HCT116 (cell line): ENCODE data around the gene NDUFS6. TPM values are rescaled to one million over a fixed set of nuclear protein-coding genes. Genes with fewer than 3 reads are reported as not detected.

Experiments
- ATAC-seq: fragments of 200-7000 bp; cut with Tn5 transposase; 2 replicates; pipeline ENCODE4 v1.9.1; 2020; ENCODE audit warnings: mild to moderate bottlenecking, moderate library complexity
- BruUV-seq: library from RNA; stranded (reverse); fragments of 400-500 nt; replicated peaks from 2 replicates; lab custom pipeline; 2021; lab: Mats Ljungman, UMichigan
- CTCF ChIA-PET: fragments of 300-600 bp; sonication (Branson Sonifier 250); formaldehyde crosslinking; loops from one replicate; lab custom pipeline; 2021; ENCODE audit warnings: antibody characterized with exemption; lab: Charles Lee
- POLR2A ChIA-PET: fragments of 300-600, 350-600 bp; sonication (Branson Sonifier 250); formaldehyde crosslinking; loops from one replicate; lab custom pipeline; 2021; ENCODE audit warnings: antibody characterized with exemption; lab: Charles Lee
- RAD21 ChIA-PET, 2 experiments: fragments of 300-600 bp; sonication (Branson Sonifier 250); formaldehyde crosslinking; loops; one replicate each; lab custom pipeline; 2023; ENCODE audit warnings: low total read pairs in 2 of 2; ENCODE audit not compliant: uncharacterized antibody in 2 of 2, unreplicated experiment in 2 of 2, low non-redundant PET in 1 of 2; lab: Charles Lee
- DNase-seq: peaks from one replicate; pipeline ENCODE4 v3.0.0-alpha.2; 2010; ENCODE audit warnings: low read depth, low spot score
- H2AFZ ChIP-seq: fragments of 200-600 bp; shearing (Covaris generic), sonication (generic); 2 replicates; pipeline ENCODE4 v1.6.1; 2017; ENCODE audit warnings: low read depth, mixed run types, mixed read lengths, antibody characterized with exemption, low read length; ENCODE audit not compliant: poor library complexity, severe bottlenecking
- H3K27ac ChIP-seq: 2 replicates; pipeline ENCODE4 v1.5.1; 2012; ENCODE audit warnings: low read depth, low read length
- H3K27me3 ChIP-seq: fragments of 200-600 bp; sonication (generic); 2 replicates; pipeline ENCODE4 v1.6.1; 2016; ENCODE audit warnings: mixed run types, low read length, mixed read lengths; ENCODE audit not compliant: insufficient read depth
- H3K36me3 ChIP-seq, 2 experiments: fragments of 200-500 bp in 1 of 2; fragments of 200-600 bp in 1 of 2; sonication (Bioruptor generic) in 1 of 2; sonication (generic) in 1 of 2; 2 replicates each; pipeline versions ENCODE4 v1.5.1 to v1.6.1; 2014 to 2016; ENCODE audit warnings: low read length in 2 of 2, inconsistent platforms in 1 of 2, mixed read lengths in 1 of 2, mixed run types in 1 of 2; ENCODE audit not compliant: insufficient read depth in 2 of 2, control insufficient read depth in 1 of 2
- H3K4me1 ChIP-seq, 2 experiments: fragments of 200-600 bp in 1 of 2; sonication (generic) in 1 of 2; 2 replicates each; pipeline versions ENCODE4 v1.5.1 to v1.6.1; 2012 to 2017; ENCODE audit warnings: low read length in 2 of 2, inconsistent platforms in 1 of 2, mild to moderate bottlenecking in 1 of 2, mixed read lengths in 1 of 2, mixed run types in 1 of 2, moderate library complexity in 1 of 2; ENCODE audit not compliant: insufficient read depth in 2 of 2, control insufficient read depth in 1 of 2
- H3K4me2 ChIP-seq: fragments of 200-600 bp; sonication (generic); 2 replicates; pipeline ENCODE4 v1.6.1; 2017; ENCODE audit warnings: mixed run types, low read length, mixed read lengths
- H3K4me3 ChIP-seq, 2 experiments: fragments of 200-600 bp in 1 of 2; sonication (generic) in 1 of 2; replicated peaks in 1 of 2; 2 replicates each; pipeline ENCODE4 v1.5.1; 2011 to 2016; ENCODE audit warnings: low read length in 2 of 2, control low read depth in 1 of 2, low read depth in 1 of 2, mild to moderate bottlenecking in 1 of 2, mixed read lengths in 1 of 2, mixed run types in 1 of 2
- H3K79me2 ChIP-seq: fragments of 200-600 bp; sonication (generic); 2 replicates; pipeline ENCODE4 v1.6.1; 2017; ENCODE audit warnings: mild to moderate bottlenecking, mixed run types, low read length, moderate library complexity, mixed read lengths; ENCODE audit not compliant: insufficient read depth
- H3K9ac ChIP-seq: fragments of 200-600 bp; sonication (generic); 2 replicates; pipeline ENCODE4 v1.6.1; 2016; ENCODE audit warnings: low read length, mixed read lengths
- H3K9me2 ChIP-seq: fragments of 200-600 bp; sonication (generic), shearing (Covaris generic); 2 replicates; pipeline ENCODE4 v1.6.1; 2017; ENCODE audit warnings: mixed run types, mild to moderate bottlenecking, moderate library complexity; ENCODE audit not compliant: insufficient read depth
- H3K9me3 ChIP-seq, 2 experiments: fragments of 200-500 bp in 1 of 2; fragments of 200-600 bp in 1 of 2; sonication (Bioruptor generic) in 1 of 2; sonication (generic) in 1 of 2; 2 replicates each; pipeline ENCODE4 v1.6.1; 2014 to 2017; ENCODE audit warnings: low read length in 2 of 2, mixed read lengths in 2 of 2, inconsistent platforms in 1 of 2, low read depth in 1 of 2, mild to moderate bottlenecking in 1 of 2, mixed run types in 1 of 2, moderate library complexity in 1 of 2; ENCODE audit not compliant: control insufficient read depth in 1 of 2, insufficient read depth in 1 of 2
- H4K20me1 ChIP-seq: fragments of 200-600 bp; sonication (generic), shearing (Covaris generic); 2 replicates; pipeline ENCODE4 v1.6.1; 2017; ENCODE audit warnings: mixed run types, mild to moderate bottlenecking, moderate library complexity; ENCODE audit not compliant: insufficient read depth
- EZH2phosphoT487 ChIP-seq: fragments of 200-600 bp; IDR thresholded peaks from 2 replicates; pipeline ENCODE4 v1.6.1; 2018; ENCODE audit warnings: antibody characterized with exemption, borderline replicate concordance
- FOSL1 ChIP-seq: IDR thresholded peaks from 2 replicates; pipeline ENCODE4 v1.6.1; 2012; ENCODE audit warnings: low read depth
- POLR2AphosphoS5 ChIP-seq: IDR thresholded peaks from 2 replicates; pipeline ENCODE4 v1.6.1; 2011; ENCODE audit warnings: mild to moderate bottlenecking, low read depth, low read length, moderate library complexity
- SIN3A ChIP-seq: IDR thresholded peaks from 2 replicates; pipeline ENCODE4 v1.6.1; 2012; ENCODE audit warnings: low read depth
- ZFX ChIP-seq: fragments of 450-650 bp; IDR thresholded peaks from 2 replicates; pipeline ENCODE4 v1.6.1; 2017
- intact Hi-C: fragments of 100-400 bp; cut with micrococcal nuclease; formaldehyde crosslinking; loops from 2 replicates; pipeline ENCODE4 v1.10.0; 2022
- total RNA-seq: library from RNA; stranded (reverse); gene quantifications from one replicate; pipeline ENCODE4 v1.2.1, GENCODE V29; 2021; ENCODE audit not compliant: unreplicated experiment
- TF ChIP-seq, protein P1 (sequence below): IDR thresholded peaks from 2 replicates; pipeline ENCODE4 v1.6.1; 2012
- TF ChIP-seq, protein P2 (sequence below): IDR thresholded peaks from 2 replicates; pipeline ENCODE4 v1.6.1; 2012; ENCODE audit warnings: low read depth
- TF ChIP-seq, protein P3 (sequence below): IDR thresholded peaks from 2 replicates; pipeline ENCODE4 v1.6.1; 2012

Gene NDUFS6
- total RNA-seq, 1 experiment from 2014 or later: 43.8 TPM

DNA sequence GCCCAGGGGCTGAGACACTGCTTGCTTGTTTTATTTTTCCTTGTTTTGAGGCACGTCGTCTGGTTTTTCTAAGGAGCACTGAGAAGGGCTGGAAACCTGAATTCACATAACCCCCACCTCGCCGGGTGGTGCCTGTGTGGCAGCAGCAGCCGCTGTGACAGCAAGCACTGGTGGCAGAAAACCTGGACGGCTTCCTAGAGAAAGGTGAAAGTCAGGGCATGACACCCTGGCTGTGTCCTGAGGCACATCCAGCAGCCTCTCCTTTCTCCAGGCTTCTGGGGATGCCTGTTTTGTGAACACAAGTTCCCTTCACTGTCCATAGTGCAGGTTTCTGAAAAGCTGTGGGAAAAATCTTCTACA, 30.8 kb upstream of the NDUFS6 start:
- Histone ChIP-seq H3K36me3 (no peaks in the 10 kb centered on the region), H2AFZ (no peak overlapping the region), H3K4me1 (no peaks in the 10 kb centered on the region), H3K27me3 (peaks cover 7% of the 10 kb centered on the region; the same call in 1 of the 2 replicates), H3K4me2 (no peak overlapping the region), H3K4me3 (no peak overlapping the region), H3K27ac (no peak overlapping the region), H3K9ac (no peak overlapping the region), H3K9me2 (no peaks in the 10 kb centered on the region), H4K20me1 (no peaks in the 10 kb centered on the region), H3K79me2 (no peaks in the 10 kb centered on the region), H3K9me3 (no peaks in the 10 kb centered on the region)
- CTCF ChIA-PET: no interaction called here
- ATAC-seq: no peak
- BruUV-seq: no TSS peak
- DNase-seq: no peak
- TF ChIP-seq, protein P1, sequence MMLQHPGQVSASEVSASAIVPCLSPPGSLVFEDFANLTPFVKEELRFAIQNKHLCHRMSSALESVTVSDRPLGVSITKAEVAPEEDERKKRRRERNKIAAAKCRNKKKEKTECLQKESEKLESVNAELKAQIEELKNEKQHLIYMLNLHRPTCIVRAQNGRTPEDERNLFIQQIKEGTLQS: no peak
- TF ChIP-seq SIN3A (no peak), POLR2AphosphoS5 (no peak), ZFX (no peak), FOSL1 (no peak), EZH2phosphoT487 (no peak)
- TF ChIP-seq, protein P2, sequence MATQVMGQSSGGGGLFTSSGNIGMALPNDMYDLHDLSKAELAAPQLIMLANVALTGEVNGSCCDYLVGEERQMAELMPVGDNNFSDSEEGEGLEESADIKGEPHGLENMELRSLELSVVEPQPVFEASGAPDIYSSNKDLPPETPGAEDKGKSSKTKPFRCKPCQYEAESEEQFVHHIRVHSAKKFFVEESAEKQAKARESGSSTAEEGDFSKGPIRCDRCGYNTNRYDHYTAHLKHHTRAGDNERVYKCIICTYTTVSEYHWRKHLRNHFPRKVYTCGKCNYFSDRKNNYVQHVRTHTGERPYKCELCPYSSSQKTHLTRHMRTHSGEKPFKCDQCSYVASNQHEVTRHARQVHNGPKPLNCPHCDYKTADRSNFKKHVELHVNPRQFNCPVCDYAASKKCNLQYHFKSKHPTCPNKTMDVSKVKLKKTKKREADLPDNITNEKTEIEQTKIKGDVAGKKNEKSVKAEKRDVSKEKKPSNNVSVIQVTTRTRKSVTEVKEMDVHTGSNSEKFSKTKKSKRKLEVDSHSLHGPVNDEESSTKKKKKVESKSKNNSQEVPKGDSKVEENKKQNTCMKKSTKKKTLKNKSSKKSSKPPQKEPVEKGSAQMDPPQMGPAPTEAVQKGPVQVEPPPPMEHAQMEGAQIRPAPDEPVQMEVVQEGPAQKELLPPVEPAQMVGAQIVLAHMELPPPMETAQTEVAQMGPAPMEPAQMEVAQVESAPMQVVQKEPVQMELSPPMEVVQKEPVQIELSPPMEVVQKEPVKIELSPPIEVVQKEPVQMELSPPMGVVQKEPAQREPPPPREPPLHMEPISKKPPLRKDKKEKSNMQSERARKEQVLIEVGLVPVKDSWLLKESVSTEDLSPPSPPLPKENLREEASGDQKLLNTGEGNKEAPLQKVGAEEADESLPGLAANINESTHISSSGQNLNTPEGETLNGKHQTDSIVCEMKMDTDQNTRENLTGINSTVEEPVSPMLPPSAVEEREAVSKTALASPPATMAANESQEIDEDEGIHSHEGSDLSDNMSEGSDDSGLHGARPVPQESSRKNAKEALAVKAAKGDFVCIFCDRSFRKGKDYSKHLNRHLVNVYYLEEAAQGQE: no peak
- TF ChIP-seq, protein P3, sequence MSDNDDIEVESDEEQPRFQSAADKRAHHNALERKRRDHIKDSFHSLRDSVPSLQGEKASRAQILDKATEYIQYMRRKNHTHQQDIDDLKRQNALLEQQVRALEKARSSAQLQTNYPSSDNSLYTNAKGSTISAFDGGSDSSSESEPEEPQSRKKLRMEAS: no peak
- intact Hi-C loops: no loop called here
- POLR2A ChIA-PET: no interaction called here
- RAD21 ChIA-PET: no interaction called here
